ENCODE results near the gene GIMAP6. TPM values are rescaled to one million over a fixed set of nuclear protein-coding genes. Genes with fewer than 3 reads are reported as not detected.

GIMAP6 gene
- total RNA-seq, 2 donors from 2014 or later, result 15.8 to 21.5 TPM

GRCh38 chr7:150631084-150631826 lies 930 bp downstream of the GIMAP6 start:
- H3K4me3 ChIP-seq, result peak overlapping the region; percentile 43 to 45

GRCh38 chr7:150629347-150629746 lies 2.8 kb downstream of the GIMAP6 start:
- peaks cover 0 to 49% of the 10 kb centered on the region in 2 donors for H3K4me1 ChIP-seq
- H3K4me3 ChIP-seq, result no peak overlapping the region
- no peak for TF ChIP-seq CTCF (IDR thresholded peaks at IDR 0.05)
- no peaks in the 10 kb centered on the region for H3K9me3 ChIP-seq
- no peak for DNase-seq (ENCODE audit: low spot score)
- H3K27ac ChIP-seq, result peak overlapping the region; percentile 84 to 96
- no peaks in the 10 kb centered on the region for H3K27me3 ChIP-seq
- peaks cover 20% of the 10 kb centered on the region for H3K36me3 ChIP-seq

More at GRCh38 chr7:150631084-150631826, 930 bp downstream of the GIMAP6 start:
- Histone ChIP-seq H3K27ac (peak overlapping the region; percentile 84 to 96), H3K36me3 (peaks cover 20% of the 10 kb centered on the region), H3K9me3 (no peaks in the 10 kb centered on the region), H3K27me3 (no peaks in the 10 kb centered on the region), H3K4me1 (peaks cover 0 to 49% of the 10 kb centered on the region in 2 donors)
- no peak for TF ChIP-seq CTCF (IDR thresholded peaks at IDR 0.05)
- DNase-seq (ENCODE audit: low spot score), result no peak

GRCh38 chr7:150627959-150628358 lies 4.2 kb downstream of the GIMAP6 start:
- Histone ChIP-seq H3K4me1 (peaks cover 0 to 49% of the 10 kb centered on the region in 2 donors), H3K36me3 (peaks cover 20% of the 10 kb centered on the region), H3K9me3 (no peaks in the 10 kb centered on the region), H3K27me3 (no peaks in the 10 kb centered on the region), H3K4me3 (no peak overlapping the region), H3K27ac (peak overlapping the region; percentile 84 to 96)
- TF ChIP-seq CTCF (IDR thresholded peaks at IDR 0.05), result no peak
- DNase-seq (ENCODE audit: low spot score), result no peak

- TF ChIP-seq CTCF (IDR thresholded peaks at IDR 0.05), result no peak
- H3K4me3 ChIP-seq, result no peak overlapping the region
- H3K4me1 ChIP-seq, result peaks cover 0 to 42% of the 10 kb centered on the region in 2 donors
- peak overlapping the region in 1 of 2 donors; percentile 84 for H3K27ac ChIP-seq
- peaks cover 20% of the 10 kb centered on the region for H3K36me3 ChIP-seq
- no peaks in the 10 kb centered on the region for H3K27me3 ChIP-seq
- no peak for DNase-seq (ENCODE audit: low spot score)
- no peaks in the 10 kb centered on the region for H3K9me3 ChIP-seq
Observed at GRCh38 chr7:150626696-150627095, 5.5 kb downstream of the GIMAP6 start.

GRCh38 chr7:150621376-150621775 lies 10.8 kb downstream of the GIMAP6 start:
- H3K9me3 ChIP-seq, result no peaks in the 10 kb centered on the region
- H3K36me3 ChIP-seq, result no peaks in the 10 kb centered on the region
- H3K4me3 ChIP-seq, result no peak overlapping the region
- no peak for TF ChIP-seq CTCF (IDR thresholded peaks at IDR 0.05)
- H3K4me1 ChIP-seq, result no peaks in the 10 kb centered on the region
- H3K27me3 ChIP-seq, result no peaks in the 10 kb centered on the region
- no peak overlapping the region for H3K27ac ChIP-seq
- DNase-seq (ENCODE audit: low spot score), result no peak
